ENCODE measurements around the gene SORBS2.

Gene SORBS2

GRCh38 chr4:185671066-185671465 is 140.9 kb downstream of the SORBS2 start:
- H3K27ac Mint-ChIP-seq, result no peak overlapping the region
- no peaks in the 10 kb centered on the region for H3K9me3 Mint-ChIP-seq
- H3K36me3 Mint-ChIP-seq (ENCODE audit: low read depth), result no peaks in the 10 kb centered on the region
- peaks cover 3% of the 10 kb centered on the region for H3K27me3 Mint-ChIP-seq (ENCODE audit: low read depth, poor library complexity)
- H3K4me3 Mint-ChIP-seq, result no peak overlapping the region
- peaks cover 8% of the 10 kb centered on the region for H3K4me1 Mint-ChIP-seq
- TF ChIP-seq CTCF (IDR thresholded peaks at IDR 0.05), result no peak
- no peak for DNase-seq

DNA sequence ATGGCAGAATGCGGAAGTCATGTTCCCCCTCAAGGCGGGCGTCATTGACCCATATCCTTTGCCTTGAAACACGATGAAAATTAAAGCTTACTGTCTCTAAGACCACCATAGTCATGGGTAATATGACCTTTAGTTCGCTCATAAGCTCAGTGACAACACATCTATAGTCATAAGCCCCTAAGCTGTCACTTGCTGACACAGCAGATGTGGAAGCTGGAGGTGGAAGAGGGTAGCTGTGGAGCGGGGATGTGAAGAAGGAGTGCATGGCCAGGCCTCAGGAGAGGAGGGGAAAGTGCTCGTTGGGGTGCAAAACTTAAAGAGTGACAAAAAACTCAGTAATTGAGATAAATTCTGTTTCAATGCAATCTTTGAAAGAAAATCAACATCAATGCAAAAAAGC is 142.7 kb downstream of the SORBS2 start:
- Mint-ChIP-seq H3K4me1 (peaks cover 21% of the 10 kb centered on the region), H3K9me3 (no peaks in the 10 kb centered on the region), H3K27ac (no peak overlapping the region), H3K36me3 (ENCODE audit: low read depth) (no peaks in the 10 kb centered on the region), H3K27me3 (ENCODE audit: low read depth, poor library complexity) (peaks cover 3% of the 10 kb centered on the region), H3K4me3 (no peak overlapping the region)
- DNase-seq, result no peak
- no peak for TF ChIP-seq CTCF (IDR thresholded peaks at IDR 0.05)

- Mint-ChIP-seq H3K9me3 (no peaks in the 10 kb centered on the region), H3K36me3 (ENCODE audit: low read depth) (peaks cover 5% of the 10 kb centered on the region), H3K27me3 (ENCODE audit: low read depth, poor library complexity) (peaks cover 3% of the 10 kb centered on the region), H3K4me1 (peaks cover 21% of the 10 kb centered on the region), H3K27ac (no peak overlapping the region), H3K4me3 (no peak overlapping the region)
- no peak for TF ChIP-seq CTCF (IDR thresholded peaks at IDR 0.05)
- DNase-seq, result no peak
These were observed 145.8 kb downstream of the SORBS2 start for GRCh38 chr4:185666156-185666555.

GRCh38 chr4:185665655-185666054 is 146.3 kb downstream of the SORBS2 start:
- peaks cover 3% of the 10 kb centered on the region for H3K27me3 Mint-ChIP-seq (ENCODE audit: low read depth, poor library complexity)
- H3K27ac Mint-ChIP-seq, result peak overlapping the region; percentile 9
- no peak for TF ChIP-seq CTCF (IDR thresholded peaks at IDR 0.05)
- H3K4me3 Mint-ChIP-seq, result no peak overlapping the region
- peaks cover 5% of the 10 kb centered on the region for H3K36me3 Mint-ChIP-seq (ENCODE audit: low read depth)
- peak; percentile 32 for DNase-seq
- H3K9me3 Mint-ChIP-seq, result no peaks in the 10 kb centered on the region
- peaks cover 21% of the 10 kb centered on the region for H3K4me1 Mint-ChIP-seq

DNA sequence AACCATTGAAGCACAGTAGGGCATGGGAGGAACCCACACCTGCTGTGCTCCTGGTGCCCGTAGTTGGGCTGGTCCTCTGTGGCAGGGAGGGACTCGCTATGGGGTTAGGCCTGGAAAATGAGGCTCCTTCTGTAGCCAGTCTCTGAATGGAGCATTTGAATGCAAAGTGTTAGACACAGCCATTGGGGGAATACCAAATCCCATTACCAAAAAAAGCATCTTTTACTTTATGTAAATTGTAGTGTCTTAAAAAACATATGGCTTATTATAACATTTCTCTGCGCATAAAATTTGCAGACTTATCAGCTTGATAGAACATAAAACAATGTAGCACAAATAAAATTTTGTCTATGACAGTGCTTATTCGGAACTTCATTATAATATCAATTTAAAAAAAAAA is 147.5 kb downstream of the SORBS2 start:
- no peak for DNase-seq
- H3K9me3 Mint-ChIP-seq, result no peaks in the 10 kb centered on the region
- peaks cover 5% of the 10 kb centered on the region for H3K36me3 Mint-ChIP-seq (ENCODE audit: low read depth)
- peaks cover 3% of the 10 kb centered on the region for H3K27me3 Mint-ChIP-seq (ENCODE audit: low read depth, poor library complexity)
- no peak overlapping the region for H3K27ac Mint-ChIP-seq
- no peak for TF ChIP-seq CTCF (IDR thresholded peaks at IDR 0.05)
- peaks cover 21% of the 10 kb centered on the region for H3K4me1 Mint-ChIP-seq
- no peak overlapping the region for H3K4me3 Mint-ChIP-seq

DNA sequence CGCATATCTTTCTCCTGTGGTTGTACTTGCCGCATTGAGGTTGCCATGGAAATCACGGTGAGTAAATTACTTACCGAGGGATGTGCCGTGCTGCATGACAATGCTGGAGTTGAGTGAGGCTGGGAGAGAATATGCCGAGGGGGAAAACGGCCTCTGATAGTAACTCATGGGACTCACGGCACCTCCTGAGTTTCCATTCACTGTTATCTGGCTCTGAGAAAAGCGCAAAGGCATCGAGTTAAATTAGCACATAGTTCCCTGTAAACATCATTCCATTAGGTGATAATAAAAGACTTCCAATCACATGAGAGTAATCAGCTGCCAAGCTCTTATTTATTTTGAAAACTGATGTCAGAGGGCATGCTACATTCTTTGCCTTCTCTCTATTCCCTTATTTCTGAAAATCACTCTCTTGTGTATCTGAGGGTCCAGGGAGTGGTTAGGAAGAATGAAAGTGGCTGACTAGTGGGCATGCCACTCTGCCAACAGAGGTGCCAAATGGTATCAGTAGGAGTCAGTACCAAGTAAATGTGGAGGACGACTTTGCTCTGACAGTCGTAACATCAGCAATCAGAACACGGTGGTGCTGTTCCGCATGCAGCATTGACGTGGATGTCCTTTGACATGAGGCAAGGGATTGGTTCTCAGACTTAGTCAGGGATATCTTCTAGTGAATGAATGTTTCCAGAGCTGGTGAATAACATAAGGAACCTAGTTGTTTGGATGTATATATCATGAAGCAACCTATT is 149.8 kb downstream of the SORBS2 start:
- H3K27ac Mint-ChIP-seq, result no peak overlapping the region
- H3K27me3 Mint-ChIP-seq (ENCODE audit: low read depth, poor library complexity), result peaks cover 3% of the 10 kb centered on the region
- no peaks in the 10 kb centered on the region for H3K9me3 Mint-ChIP-seq
- no peak for TF ChIP-seq CTCF (IDR thresholded peaks at IDR 0.05)
- no peak overlapping the region for H3K4me3 Mint-ChIP-seq
- peaks cover 27% of the 10 kb centered on the region for H3K4me1 Mint-ChIP-seq
- peaks cover 5% of the 10 kb centered on the region for H3K36me3 Mint-ChIP-seq (ENCODE audit: low read depth)
- DNase-seq, result no peak

Measured in nephron progenitor cell (in vitro differentiated cells).